HG02678 (cell line): Measurements from ENCODE around the gene ADRA2B.

ENCODE experiments used
- ATAC-seq: cut with Tn5 transposase; IDR thresholded peaks from one replicate; pipeline ENCODE4 v1.9.1; 2021; ENCODE audit warnings: mild to moderate bottlenecking, moderate library complexity; ENCODE audit not compliant: unreplicated experiment

ADRA2B gene

GRCh38 chr2:96119389-96119751 lies 3.0 kb upstream of the ADRA2B start:
- no peak for ATAC-seq

- ATAC-seq = no peak
Measured at GRCh38 chr2:96118698-96119388, 2.5 kb upstream of the ADRA2B start.

- ATAC-seq = no peak
Measured at GRCh38 chr2:96117701-96118588, 1.6 kb upstream of the ADRA2B start.

GRCh38 chr2:96116879-96117533 lies 635 bp upstream of the ADRA2B start:
- ATAC-seq = peak; percentile 73

- ATAC-seq = no peak
Measured at GRCh38 chr2:96115631-96116423, 544 bp downstream of the ADRA2B start.

- no peak for ATAC-seq
Measured at GRCh38 chr2:96114903-96115581, 1.3 kb downstream of the ADRA2B start.

GRCh38 chr2:96114546-96114902 lies 1.8 kb downstream of the ADRA2B start:
- no peak for ATAC-seq

GRCh38 chr2:96113951-96114350 lies 2.4 kb downstream of the ADRA2B start:
- no peak for ATAC-seq

- ATAC-seq = no peak
Measured at GRCh38 chr2:96113367-96113677, 3.0 kb downstream of the ADRA2B start.

GRCh38 chr2:96112501-96113366 lies 3.6 kb downstream of the ADRA2B start:
- ATAC-seq = no peak

- ATAC-seq = no peak
Measured at GRCh38 chr2:96111823-96112500, 4.4 kb downstream of the ADRA2B start.

- ATAC-seq = no peak
Measured at GRCh38 chr2:96111257-96111640, 5.1 kb downstream of the ADRA2B start.

GRCh38 chr2:96110621-96111256 lies 5.6 kb downstream of the ADRA2B start:
- no peak for ATAC-seq

- ATAC-seq = no peak
Measured at GRCh38 chr2:96109931-96110511, 6.3 kb downstream of the ADRA2B start.

GRCh38 chr2:96109361-96109680 lies 7.0 kb downstream of the ADRA2B start:
- no peak for ATAC-seq

- ATAC-seq = no peak
Measured at GRCh38 chr2:96108541-96109360, 7.6 kb downstream of the ADRA2B start.

- ATAC-seq = no peak
Measured at GRCh38 chr2:96108151-96108540, 8.2 kb downstream of the ADRA2B start.

- no peak for ATAC-seq
Measured at GRCh38 chr2:96107708-96108065, 8.7 kb downstream of the ADRA2B start.
